ENCODE data around the gene BPHL. TPM values are rescaled to one million over a fixed set of nuclear protein-coding genes. Genes with fewer than 3 reads are reported as not detected.
"Not testable (repeated sequence)": the region's sequence is repeated elsewhere in the genome, so short reads cannot be mapped to it uniquely, and the experiment has no call there.

The BPHL gene
- polyA plus RNA-seq, 4 donors = 20.4 to 171 (median 94.2) TPM

DNA sequence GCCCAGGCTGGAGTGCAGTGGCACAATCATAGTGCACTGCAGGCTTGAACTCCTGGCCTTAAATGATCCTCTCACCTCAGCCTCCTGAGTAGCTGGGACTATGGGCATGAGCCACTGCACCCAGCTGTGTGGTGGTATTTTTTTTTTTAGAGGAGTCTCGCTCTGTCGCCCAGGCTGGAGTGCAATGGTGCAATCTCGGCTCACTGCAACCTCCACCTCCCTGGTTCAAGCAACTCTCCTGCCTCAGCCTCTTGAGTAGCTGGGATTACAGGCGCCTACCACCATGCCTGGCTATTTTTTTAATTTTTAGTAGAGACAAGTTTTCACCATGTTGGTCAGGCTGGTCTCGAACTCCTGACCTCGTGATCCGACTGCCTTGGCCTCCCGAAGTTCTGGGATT is 39.6 kb upstream of the BPHL start:
- not testable (repeated sequence) for DNase-seq; H3K27ac ChIP-seq (ENCODE audit: low read depth in 1 of 3, low read length in 2 of 3); H3K9me3 ChIP-seq (ENCODE audit: control insufficient read depth in 2 of 2, insufficient read depth in 1 of 2, low read depth in 1 of 2, low read length in 1 of 2); H3K27me3 ChIP-seq (ENCODE audit: control insufficient read depth in 3 of 3, insufficient read depth in 3 of 3, low read length in 3 of 3); H3K4me1 ChIP-seq (ENCODE audit: control insufficient read depth in 3 of 3, insufficient read depth in 2 of 3, low read depth in 1 of 3, low read length in 2 of 3); H3K4me3 ChIP-seq (ENCODE audit: low read depth in 1 of 3, low read length in 3 of 3); FAIRE-seq
- WGBS, 3 donors = 90 to 98% (median 94%) methylated on average over 8 of the region's 8 CpGs
- peaks cover 12 to 48% (median 38%) of the 10 kb centered on the region in 3 donors for H3K36me3 ChIP-seq (ENCODE audit: control insufficient read depth in 3 of 3, insufficient read depth in 2 of 3, low read depth in 1 of 3, low read length in 3 of 3)

DNA sequence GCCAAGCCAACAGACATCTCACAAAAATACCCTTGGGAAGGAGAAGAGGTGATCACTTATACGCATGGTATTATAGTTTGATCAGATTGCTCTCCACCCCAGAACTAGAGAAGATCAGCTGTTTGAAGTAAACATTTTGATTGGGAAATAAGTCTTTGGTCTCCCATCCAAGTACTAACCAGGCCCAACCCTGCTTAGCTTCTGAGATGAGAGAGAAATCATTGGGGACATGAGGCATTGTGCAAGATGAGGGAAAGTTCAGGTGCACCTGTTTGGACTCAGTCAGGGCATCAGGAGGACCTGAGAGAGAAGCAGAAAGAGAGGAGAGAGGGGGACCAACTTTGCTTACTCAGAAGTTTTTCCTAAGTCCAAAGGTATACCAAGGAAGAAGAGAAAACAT is 38.8 kb upstream of the BPHL start:
- Histone ChIP-seq H3K27me3 (ENCODE audit: control insufficient read depth in 3 of 3, insufficient read depth in 3 of 3, low read length in 3 of 3) (no peaks in the 10 kb centered on the region), H3K4me1 (ENCODE audit: control insufficient read depth in 3 of 3, insufficient read depth in 2 of 3, low read depth in 1 of 3, low read length in 2 of 3) (peaks cover 0 to 9% (median 0%) of the 10 kb centered on the region in 3 donors), H3K9me3 (ENCODE audit: control insufficient read depth in 2 of 2, insufficient read depth in 1 of 2, low read depth in 1 of 2, low read length in 1 of 2) (no peaks in the 10 kb centered on the region), H3K4me3 (ENCODE audit: low read depth in 1 of 3, low read length in 3 of 3) (no peak overlapping the region), H3K27ac (ENCODE audit: low read depth in 1 of 3, low read length in 2 of 3) (no peak overlapping the region), H3K36me3 (ENCODE audit: control insufficient read depth in 3 of 3, insufficient read depth in 2 of 3, low read depth in 1 of 3, low read length in 3 of 3) (peaks cover 16 to 51% (median 41%) of the 10 kb centered on the region in 3 donors)
- DNase-seq (no peak), FAIRE-seq (no peak)
- WGBS, 3 donors = 94 to 100% (median 100%) methylated on average over 1 of the region's 1 CpG

DNA sequence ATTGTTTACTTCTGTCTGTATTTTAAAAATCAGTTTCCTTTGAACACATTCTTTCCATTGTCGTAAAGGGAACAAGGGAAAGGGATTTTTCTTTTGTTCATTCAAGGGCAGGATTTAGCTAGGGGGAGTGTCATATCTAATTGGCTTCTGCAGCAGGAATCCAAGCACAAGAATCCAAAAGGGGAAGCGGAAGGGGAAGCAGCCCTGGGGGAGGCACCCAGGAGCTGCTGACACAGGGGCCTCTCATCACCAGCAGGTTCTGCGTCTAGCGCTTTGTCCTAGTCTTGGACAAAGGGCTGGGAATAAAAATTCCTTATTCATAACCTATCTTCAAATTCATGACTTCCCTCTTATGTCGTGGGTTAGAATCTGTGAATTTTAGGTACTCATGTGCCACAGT is 36.6 kb upstream of the BPHL start:
- WGBS, 3 donors = 93 to 100% (median 94%) methylated on average over 5 of the region's 5 CpGs
- H3K36me3 ChIP-seq (ENCODE audit: control insufficient read depth in 3 of 3, insufficient read depth in 2 of 3, low read depth in 1 of 3, low read length in 3 of 3) = peaks cover 17 to 51% (median 45%) of the 10 kb centered on the region in 3 donors

DNA sequence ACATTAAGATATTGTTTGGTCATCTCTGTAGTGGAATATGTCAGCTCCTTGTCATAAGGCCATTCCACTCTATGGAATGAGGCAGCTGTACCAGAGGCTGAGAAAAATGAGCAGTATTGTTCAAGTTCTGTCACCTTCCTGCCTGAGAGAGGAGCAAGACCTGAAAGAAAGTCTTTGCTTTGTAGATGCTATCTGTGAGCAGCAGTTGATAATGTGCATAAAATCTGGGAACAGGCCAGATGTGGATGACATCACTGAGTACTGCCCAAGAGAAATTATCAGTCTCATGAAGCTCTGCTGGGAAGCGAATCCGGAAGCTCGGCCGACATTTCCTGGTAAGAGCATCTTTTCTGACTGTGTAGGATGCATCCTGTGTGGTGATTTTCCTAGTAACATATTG is 33.4 kb upstream of the BPHL start:
- Histone ChIP-seq H3K4me3 (ENCODE audit: low read depth in 1 of 3, low read length in 3 of 3) (no peak overlapping the region), H3K4me1 (ENCODE audit: control insufficient read depth in 3 of 3, insufficient read depth in 2 of 3, low read depth in 1 of 3, low read length in 2 of 3) (no peaks in the 10 kb centered on the region), H3K36me3 (ENCODE audit: control insufficient read depth in 3 of 3, insufficient read depth in 2 of 3, low read depth in 1 of 3, low read length in 3 of 3) (peaks cover 8 to 47% (median 38%) of the 10 kb centered on the region in 3 donors), H3K9me3 (ENCODE audit: control insufficient read depth in 2 of 2, insufficient read depth in 1 of 2, low read depth in 1 of 2, low read length in 1 of 2) (peaks cover 0 to 2% of the 10 kb centered on the region in 2 donors), H3K27ac (ENCODE audit: low read depth in 1 of 3, low read length in 2 of 3) (no peak overlapping the region), H3K27me3 (ENCODE audit: control insufficient read depth in 3 of 3, insufficient read depth in 3 of 3, low read length in 3 of 3) (no peaks in the 10 kb centered on the region)
- FAIRE-seq (no peak), DNase-seq (no peak)
- WGBS, 3 donors = 89 to 99% (median 97%) methylated on average over 4 of the region's 4 CpGs

More for the DNA sequence above, 36.6 kb upstream of the BPHL start:
- FAIRE-seq = no peak
- Histone ChIP-seq H3K4me3 (ENCODE audit: low read depth in 1 of 3, low read length in 3 of 3) (no peak overlapping the region), H3K9me3 (ENCODE audit: control insufficient read depth in 2 of 2, insufficient read depth in 1 of 2, low read depth in 1 of 2, low read length in 1 of 2) (no peaks in the 10 kb centered on the region), H3K4me1 (ENCODE audit: control insufficient read depth in 3 of 3, insufficient read depth in 2 of 3, low read depth in 1 of 3, low read length in 2 of 3) (no peaks in the 10 kb centered on the region), H3K27ac (ENCODE audit: low read depth in 1 of 3, low read length in 2 of 3) (no peak overlapping the region), H3K27me3 (ENCODE audit: control insufficient read depth in 3 of 3, insufficient read depth in 3 of 3, low read length in 3 of 3) (no peaks in the 10 kb centered on the region)
- DNase-seq = no peak

DNA sequence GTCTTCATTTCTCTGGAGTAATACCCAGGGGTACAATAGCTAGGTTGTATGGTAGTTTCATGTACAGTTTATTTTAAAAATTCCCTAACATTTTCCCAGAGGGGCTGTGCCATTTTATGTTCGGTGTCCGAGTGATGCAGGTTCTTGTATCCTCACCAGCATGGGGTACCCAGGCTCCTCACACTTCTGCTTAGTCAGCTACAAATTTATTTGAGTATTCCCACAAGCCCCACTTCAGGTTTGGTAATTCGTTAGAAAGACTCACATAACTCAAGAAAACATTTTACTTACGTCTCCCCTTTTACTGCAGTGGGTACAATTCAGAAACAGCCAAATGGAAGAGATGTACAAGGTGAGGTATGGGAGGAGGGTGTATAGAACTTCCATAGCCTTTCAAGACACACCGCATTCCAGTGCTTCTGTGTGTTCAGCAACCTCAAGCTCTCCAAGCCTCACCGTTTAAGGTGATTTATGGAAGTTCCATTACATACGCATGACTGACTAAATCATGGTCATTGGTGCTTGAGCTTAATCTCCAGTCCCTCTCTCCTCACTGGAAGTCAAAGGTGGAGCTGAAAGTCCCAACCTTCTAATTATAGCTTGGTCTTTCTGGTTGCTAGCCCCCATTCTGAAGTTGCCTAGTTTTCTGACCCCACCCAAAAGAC is 32.1 kb upstream of the BPHL start:
- WGBS, 3 donors = 67 to 90% (median 67%) methylated on average over 7 of the region's 7 CpGs

DNA sequence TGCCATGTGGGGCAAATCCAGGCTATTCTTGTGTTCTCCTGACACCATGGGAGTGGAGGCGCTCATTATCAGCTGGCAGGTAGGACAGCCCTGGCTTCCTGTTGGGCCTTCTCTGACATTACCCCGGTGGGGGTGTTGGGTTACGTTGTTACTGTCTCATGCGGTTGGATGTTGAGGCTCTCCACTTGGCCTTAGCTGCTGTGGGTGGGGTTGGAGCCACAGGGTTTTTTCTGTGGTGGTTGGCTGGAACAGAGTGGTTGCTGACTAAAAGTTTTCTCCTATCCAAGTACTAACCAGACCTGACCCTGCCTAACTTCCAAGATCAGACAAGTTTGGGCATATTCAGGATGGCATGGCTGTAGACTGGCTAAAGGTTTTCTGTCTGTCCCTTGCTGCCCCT is 30.1 kb upstream of the BPHL start:
- DNase-seq = no peak
- Histone ChIP-seq H3K4me1 (ENCODE audit: control insufficient read depth in 3 of 3, insufficient read depth in 2 of 3, low read depth in 1 of 3, low read length in 2 of 3) (no peaks in the 10 kb centered on the region), H3K9me3 (ENCODE audit: control insufficient read depth in 2 of 2, insufficient read depth in 1 of 2, low read depth in 1 of 2, low read length in 1 of 2) (peaks cover 0 to 5% of the 10 kb centered on the region in 2 donors), H3K27me3 (ENCODE audit: control insufficient read depth in 3 of 3, insufficient read depth in 3 of 3, low read length in 3 of 3) (no peaks in the 10 kb centered on the region), H3K4me3 (ENCODE audit: low read depth in 1 of 3, low read length in 3 of 3) (no peak overlapping the region), H3K36me3 (ENCODE audit: control insufficient read depth in 3 of 3, insufficient read depth in 2 of 3, low read depth in 1 of 3, low read length in 3 of 3) (peaks cover 6 to 32% (median 29%) of the 10 kb centered on the region in 3 donors), H3K27ac (ENCODE audit: low read depth in 1 of 3, low read length in 2 of 3) (no peak overlapping the region)
- WGBS, 3 donors = 72 to 88% (median 85%) methylated on average over 4 of the region's 4 CpGs
- no peak for FAIRE-seq

More for the DNA sequence above, 32.1 kb upstream of the BPHL start:
- no peak for DNase-seq
- Histone ChIP-seq H3K9me3 (ENCODE audit: control insufficient read depth in 2 of 2, insufficient read depth in 1 of 2, low read depth in 1 of 2, low read length in 1 of 2) (peaks cover 0 to 5% of the 10 kb centered on the region in 2 donors), H3K27me3 (ENCODE audit: control insufficient read depth in 3 of 3, insufficient read depth in 3 of 3, low read length in 3 of 3) (no peaks in the 10 kb centered on the region), H3K4me1 (ENCODE audit: control insufficient read depth in 3 of 3, insufficient read depth in 2 of 3, low read depth in 1 of 3, low read length in 2 of 3) (no peaks in the 10 kb centered on the region), H3K27ac (ENCODE audit: low read depth in 1 of 3, low read length in 2 of 3) (no peak overlapping the region), H3K4me3 (ENCODE audit: low read depth in 1 of 3, low read length in 3 of 3) (no peak overlapping the region), H3K36me3 (ENCODE audit: control insufficient read depth in 3 of 3, insufficient read depth in 2 of 3, low read depth in 1 of 3, low read length in 3 of 3) (peaks cover 6 to 45% (median 35%) of the 10 kb centered on the region in 3 donors)
- FAIRE-seq = no peak

DNA sequence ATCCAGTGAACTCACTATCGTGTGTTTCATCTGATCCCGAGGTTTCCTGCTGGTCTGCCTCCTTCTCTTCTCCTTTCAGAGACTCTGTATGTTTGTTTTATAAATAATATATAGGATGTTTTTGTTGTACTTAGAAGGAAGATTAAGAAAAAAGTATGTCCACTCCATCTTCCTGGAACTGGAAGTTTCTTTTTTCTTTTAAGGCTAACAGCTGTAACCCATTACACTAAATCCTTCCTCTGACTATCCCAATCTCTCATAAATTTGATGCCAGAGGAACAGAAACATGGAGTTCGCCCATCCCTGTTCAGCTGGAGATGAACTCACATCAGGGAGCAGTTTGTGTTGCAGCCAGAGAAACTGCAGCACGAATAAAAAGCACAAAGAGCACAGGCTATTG is 29.5 kb upstream of the BPHL start:
- Histone ChIP-seq H3K9me3 (ENCODE audit: control insufficient read depth in 2 of 2, insufficient read depth in 1 of 2, low read depth in 1 of 2, low read length in 1 of 2) (peaks cover 0 to 8% of the 10 kb centered on the region in 2 donors), H3K27me3 (ENCODE audit: control insufficient read depth in 3 of 3, insufficient read depth in 3 of 3, low read length in 3 of 3) (no peaks in the 10 kb centered on the region), H3K27ac (ENCODE audit: low read depth in 1 of 3, low read length in 2 of 3) (no peak overlapping the region), H3K4me1 (ENCODE audit: control insufficient read depth in 3 of 3, insufficient read depth in 2 of 3, low read depth in 1 of 3, low read length in 2 of 3) (no peaks in the 10 kb centered on the region), H3K36me3 (ENCODE audit: control insufficient read depth in 3 of 3, insufficient read depth in 2 of 3, low read depth in 1 of 3, low read length in 3 of 3) (peaks cover 8 to 30% (median 24%) of the 10 kb centered on the region in 3 donors), H3K4me3 (ENCODE audit: low read depth in 1 of 3, low read length in 3 of 3) (no peak overlapping the region)
- DNase-seq (no peak), FAIRE-seq (no peak)
- 65 to 86% (median 74%) methylated on average over 4 of the region's 4 CpGs for WGBS, 3 donors

DNA sequence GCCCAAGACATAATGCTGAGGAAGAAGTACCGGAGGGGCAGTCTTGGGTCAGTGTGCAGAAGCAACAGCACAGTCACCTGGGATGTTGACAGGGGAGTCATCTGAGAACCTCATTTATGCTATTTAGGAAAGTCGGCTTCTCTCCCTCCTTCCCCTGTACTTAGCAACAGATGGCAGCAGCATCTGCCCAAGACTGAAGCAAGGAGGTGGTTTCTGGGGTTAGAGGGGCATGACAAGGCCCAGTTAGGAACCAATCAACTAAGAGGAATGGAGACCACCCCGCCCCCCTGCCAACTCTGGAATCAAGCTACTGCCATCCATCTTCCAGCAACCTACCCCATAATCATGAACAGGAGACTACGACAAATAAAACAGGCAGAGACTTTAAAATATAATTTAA is 28.5 kb upstream of the BPHL start:
- H3K27ac ChIP-seq (ENCODE audit: low read depth in 1 of 3, low read length in 2 of 3) = no peak overlapping the region
- H3K9me3 ChIP-seq (ENCODE audit: control insufficient read depth in 2 of 2, insufficient read depth in 1 of 2, low read depth in 1 of 2, low read length in 1 of 2) = peaks cover 0 to 9% of the 10 kb centered on the region in 2 donors
- WGBS, 3 donors = 89 to 97% (median 96%) methylated on average over 4 of the region's 4 CpGs
- FAIRE-seq (no peak), DNase-seq (no peak)
- no peaks in the 10 kb centered on the region for H3K27me3 ChIP-seq (ENCODE audit: control insufficient read depth in 3 of 3, insufficient read depth in 3 of 3, low read length in 3 of 3)
- no peaks in the 10 kb centered on the region for H3K4me1 ChIP-seq (ENCODE audit: control insufficient read depth in 3 of 3, insufficient read depth in 2 of 3, low read depth in 1 of 3, low read length in 2 of 3)
- peaks cover 6 to 29% (median 21%) of the 10 kb centered on the region in 3 donors for H3K36me3 ChIP-seq (ENCODE audit: control insufficient read depth in 3 of 3, insufficient read depth in 2 of 3, low read depth in 1 of 3, low read length in 3 of 3)
- no peak overlapping the region for H3K4me3 ChIP-seq (ENCODE audit: low read depth in 1 of 3, low read length in 3 of 3)

DNA sequence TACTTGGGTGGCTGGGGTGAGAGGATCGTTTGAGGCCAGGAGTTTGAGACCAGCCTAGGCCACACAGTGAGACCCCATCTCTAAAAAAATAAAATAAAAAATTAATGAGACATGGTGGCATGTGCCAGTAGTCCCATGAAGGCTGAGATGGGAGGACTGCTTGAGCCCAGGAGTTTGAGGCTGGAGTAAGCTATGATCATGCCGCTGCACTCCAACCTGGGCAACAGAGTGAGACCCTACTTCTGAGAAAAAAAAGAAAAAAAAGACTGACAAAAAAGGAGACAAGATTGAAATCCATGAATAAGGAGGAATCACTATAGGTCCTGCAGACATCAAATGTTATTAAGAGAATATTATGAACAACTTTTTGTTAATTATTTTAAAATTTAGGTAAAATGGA is 23.7 kb upstream of the BPHL start:
- DNase-seq (no peak), FAIRE-seq (no peak)
- Histone ChIP-seq H3K4me3 (ENCODE audit: low read depth in 1 of 3, low read length in 3 of 3) (no peak overlapping the region), H3K36me3 (ENCODE audit: control insufficient read depth in 3 of 3, insufficient read depth in 2 of 3, low read depth in 1 of 3, low read length in 3 of 3) (peaks cover 3 to 33% (median 13%) of the 10 kb centered on the region in 3 donors), H3K27me3 (ENCODE audit: control insufficient read depth in 3 of 3, insufficient read depth in 3 of 3, low read length in 3 of 3) (no peaks in the 10 kb centered on the region), H3K9me3 (ENCODE audit: control insufficient read depth in 2 of 2, insufficient read depth in 1 of 2, low read depth in 1 of 2, low read length in 1 of 2) (peaks cover 0 to 9% of the 10 kb centered on the region in 2 donors), H3K4me1 (ENCODE audit: control insufficient read depth in 3 of 3, insufficient read depth in 2 of 3, low read depth in 1 of 3, low read length in 2 of 3) (no peaks in the 10 kb centered on the region), H3K27ac (ENCODE audit: low read depth in 1 of 3, low read length in 2 of 3) (no peak overlapping the region)
- 92 to 93% (median 92%) methylated on average over 2 of the region's 2 CpGs for WGBS, 3 donors

All from small intestine (tissue), 7 donors.